BE2C (cell line): ENCODE measurements around the gene MRPS11.
"Not testable (repeated sequence)": the region's sequence is repeated elsewhere in the genome, so short reads cannot be mapped to it uniquely, and the experiment has no call there.

Experiments
- DNase-seq: peaks from one replicate; pipeline ENCODE4 v3.0.0-alpha.2; 2020
- H3K27me3 ChIP-seq: fragments of 250-450 bp; sonication (Bioruptor Pico); 2 replicates; pipeline ENCODE4 v1.5.1; 2020; ENCODE audit warnings: mild to moderate bottlenecking
- H3K36me3 ChIP-seq: fragments of 250-450 bp; sonication (Bioruptor Pico); 2 replicates; pipeline ENCODE4 v1.5.1; 2020; ENCODE audit warnings: mild to moderate bottlenecking
- H3K4me1 ChIP-seq: fragments of 250-450 bp; sonication (Bioruptor Pico); 2 replicates; pipeline ENCODE4 v1.5.1; 2020
- H3K4me3 ChIP-seq: 2 replicates; pipeline ENCODE4 v1.5.1; 2011; ENCODE audit warnings: low read depth, low read length
- H3K9me3 ChIP-seq: fragments of 250-450 bp; sonication (Bioruptor Pico); 2 replicates; pipeline ENCODE4 v1.5.1; 2020
- TF ChIP-seq, protein P1 (sequence below): IDR thresholded peaks from 2 replicates; pipeline ENCODE4 v1.5.1; 2012; ENCODE audit warnings: mild to moderate bottlenecking, low read depth, low read length

Gene MRPS11

GRCh38 chr15:88472225-88472624, 4.7 kb downstream of the MRPS11 start:
- 0 out of 2 replicates have a peak, but pooled peaks cover 3% of the 10 kb centered on the region for H3K4me1 ChIP-seq
- H3K27me3 ChIP-seq, result no peaks in the 10 kb centered on the region
- DNase-seq, result no peak
- H3K4me3 ChIP-seq, result no peak overlapping the region
- H3K36me3 ChIP-seq, result peaks cover 8% of the 10 kb centered on the region
- no peaks in the 10 kb centered on the region for H3K9me3 ChIP-seq
- TF ChIP-seq, protein P1, sequence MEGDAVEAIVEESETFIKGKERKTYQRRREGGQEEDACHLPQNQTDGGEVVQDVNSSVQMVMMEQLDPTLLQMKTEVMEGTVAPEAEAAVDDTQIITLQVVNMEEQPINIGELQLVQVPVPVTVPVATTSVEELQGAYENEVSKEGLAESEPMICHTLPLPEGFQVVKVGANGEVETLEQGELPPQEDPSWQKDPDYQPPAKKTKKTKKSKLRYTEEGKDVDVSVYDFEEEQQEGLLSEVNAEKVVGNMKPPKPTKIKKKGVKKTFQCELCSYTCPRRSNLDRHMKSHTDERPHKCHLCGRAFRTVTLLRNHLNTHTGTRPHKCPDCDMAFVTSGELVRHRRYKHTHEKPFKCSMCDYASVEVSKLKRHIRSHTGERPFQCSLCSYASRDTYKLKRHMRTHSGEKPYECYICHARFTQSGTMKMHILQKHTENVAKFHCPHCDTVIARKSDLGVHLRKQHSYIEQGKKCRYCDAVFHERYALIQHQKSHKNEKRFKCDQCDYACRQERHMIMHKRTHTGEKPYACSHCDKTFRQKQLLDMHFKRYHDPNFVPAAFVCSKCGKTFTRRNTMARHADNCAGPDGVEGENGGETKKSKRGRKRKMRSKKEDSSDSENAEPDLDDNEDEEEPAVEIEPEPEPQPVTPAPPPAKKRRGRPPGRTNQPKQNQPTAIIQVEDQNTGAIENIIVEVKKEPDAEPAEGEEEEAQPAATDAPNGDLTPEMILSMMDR, result no peak

DNA sequence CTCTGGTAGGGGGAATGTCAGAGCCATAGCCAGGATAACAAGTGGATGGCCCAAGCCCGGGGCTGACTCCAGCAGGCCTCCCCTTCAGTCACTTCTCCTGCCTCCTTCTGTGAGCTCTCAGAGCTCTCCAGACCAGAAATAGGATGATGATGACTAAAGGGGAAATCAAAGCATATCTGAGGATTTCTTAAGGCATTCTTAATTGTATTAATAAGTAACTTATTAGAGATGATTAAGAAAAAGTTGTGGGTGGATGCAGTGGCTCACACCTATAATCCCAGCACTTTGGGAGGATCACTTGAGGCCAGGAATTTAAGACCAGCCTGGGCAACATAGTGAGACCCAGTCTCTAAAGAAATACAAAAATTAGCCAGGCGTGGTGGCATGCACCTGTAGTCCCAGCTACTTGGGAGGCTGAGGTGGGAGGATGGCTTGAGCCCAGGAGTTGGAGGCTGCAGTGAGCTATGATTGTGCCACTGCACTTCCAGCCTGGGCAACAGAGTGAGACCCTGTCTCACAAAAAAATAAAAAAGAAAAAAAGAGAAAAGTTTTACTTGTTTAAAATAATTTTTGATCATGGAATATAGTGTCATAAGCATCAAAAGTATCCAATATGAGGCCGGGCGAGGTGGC, 6.3 kb downstream of the MRPS11 start:
- DNase-seq, H3K27me3 ChIP-seq, H3K9me3 ChIP-seq, H3K4me3 ChIP-seq, H3K4me1 ChIP-seq: not testable (repeated sequence)
- peaks cover 19% of the 10 kb centered on the region for H3K36me3 ChIP-seq

DNA sequence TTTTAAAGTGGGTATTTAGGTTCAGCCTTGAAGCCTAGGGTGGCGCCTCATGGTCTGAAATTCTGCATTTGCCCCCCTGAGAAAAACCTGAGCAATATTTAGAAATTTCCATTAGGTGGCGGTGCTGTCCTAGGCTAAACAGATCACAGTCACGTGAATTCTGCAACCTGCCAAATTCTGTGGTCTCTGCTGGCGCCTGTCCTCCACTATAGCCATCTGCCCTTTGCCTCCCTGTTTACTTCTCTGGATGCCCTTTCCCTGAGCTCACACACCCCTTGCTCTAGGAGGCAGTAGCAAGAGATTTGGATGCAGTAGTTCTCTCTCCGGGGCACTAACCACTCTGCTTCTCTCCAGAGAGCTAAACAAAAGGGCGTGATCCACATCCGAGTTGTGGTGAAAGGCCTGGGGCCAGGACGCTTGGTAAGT, 9.1 kb downstream of the MRPS11 start:
- Histone ChIP-seq H3K4me3 (no peak overlapping the region; the same call in 1 of the 2 replicates), H3K9me3 (no peaks in the 10 kb centered on the region), H3K36me3 (peaks cover 19% of the 10 kb centered on the region), H3K4me1 (0 out of 2 replicates have a peak, but pooled peaks cover 3% of the 10 kb centered on the region), H3K27me3 (no peaks in the 10 kb centered on the region)
- TF ChIP-seq, protein P1, result peak; percentile 82
- DNase-seq, result peak; percentile 66

DNA sequence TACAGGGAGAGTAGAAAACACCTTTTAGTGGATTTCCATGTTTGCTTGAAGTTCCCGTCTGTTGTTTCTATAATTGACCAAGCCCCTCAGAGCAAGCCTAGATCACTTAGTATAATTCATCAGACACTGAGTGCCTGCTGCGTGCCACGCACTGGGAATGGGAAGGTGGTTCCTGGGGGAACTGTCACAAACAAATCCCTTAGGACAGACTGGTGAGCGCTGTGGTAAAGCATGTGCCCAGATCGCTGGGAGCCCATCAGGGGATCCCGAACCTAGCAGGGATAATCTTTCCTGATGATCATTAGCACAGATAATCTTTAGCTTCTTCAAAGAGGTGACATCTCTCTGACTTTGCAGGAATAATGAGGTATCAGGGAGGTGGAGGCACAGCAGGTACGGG, 9.6 kb downstream of the MRPS11 start:
- H3K27me3 ChIP-seq, result no peaks in the 10 kb centered on the region
- H3K36me3 ChIP-seq, result peaks cover 19% of the 10 kb centered on the region
- H3K4me3 ChIP-seq, result no peak overlapping the region
- DNase-seq, result no peak
- H3K9me3 ChIP-seq, result no peaks in the 10 kb centered on the region
- TF ChIP-seq, protein P1, result no peak
- 0 out of 2 replicates have a peak, but pooled peaks cover 3% of the 10 kb centered on the region for H3K4me1 ChIP-seq

DNA sequence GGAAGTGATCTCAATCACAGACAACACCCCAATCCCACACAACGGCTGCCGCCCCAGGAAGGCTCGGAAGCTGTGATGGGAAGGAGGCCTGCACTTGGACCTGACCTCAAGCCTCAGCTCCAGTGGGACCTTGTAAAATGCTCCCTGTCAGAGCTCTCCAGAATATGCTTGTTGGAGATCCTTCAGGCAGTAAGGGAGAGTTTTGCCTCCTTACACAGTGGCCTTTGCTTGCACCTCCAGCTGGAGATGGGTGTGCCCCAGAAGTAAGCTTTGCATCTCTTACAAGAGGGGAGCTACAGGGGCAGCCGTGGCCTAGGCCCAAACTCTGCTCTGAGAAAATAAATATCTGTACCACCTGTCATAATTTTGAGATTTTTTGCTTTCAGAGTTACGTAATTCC, 10.4 kb downstream of the MRPS11 start:
- TF ChIP-seq, protein P1, result no peak
- Histone ChIP-seq H3K4me3 (no peak overlapping the region), H3K9me3 (no peaks in the 10 kb centered on the region), H3K36me3 (peaks cover 19% of the 10 kb centered on the region), H3K4me1 (0 out of 2 replicates have a peak, but pooled peaks cover 3% of the 10 kb centered on the region), H3K27me3 (no peaks in the 10 kb centered on the region)
- no peak for DNase-seq

DNA sequence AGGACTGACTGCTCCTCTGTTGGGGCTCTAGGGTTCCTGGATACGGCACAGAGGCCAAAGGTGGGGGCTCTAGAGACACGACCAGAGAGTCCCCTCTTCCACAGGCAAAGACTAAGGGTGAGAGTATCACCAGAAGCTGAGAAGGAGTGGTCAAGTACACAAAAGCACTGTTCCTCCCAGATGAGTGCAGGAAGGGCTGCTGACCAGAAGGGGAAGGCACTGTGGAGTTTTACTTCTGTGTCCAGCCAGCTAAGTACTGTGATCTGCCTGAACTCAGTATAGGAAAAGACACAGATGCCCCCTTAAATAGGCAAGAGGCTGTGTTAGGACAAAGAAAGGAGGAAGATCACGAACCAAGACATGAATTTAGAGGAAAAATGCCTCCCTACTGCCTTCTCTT, 11.7 kb downstream of the MRPS11 start:
- no peak for DNase-seq
- no peaks in the 10 kb centered on the region for H3K27me3 ChIP-seq
- H3K4me1 ChIP-seq, result 0 out of 2 replicates have a peak, but pooled peaks cover 3% of the 10 kb centered on the region
- TF ChIP-seq, protein P1, result peak; percentile 20; the same call in 1 of the 2 replicates
- no peak overlapping the region for H3K4me3 ChIP-seq
- H3K9me3 ChIP-seq, result no peaks in the 10 kb centered on the region
- peaks cover 19% of the 10 kb centered on the region for H3K36me3 ChIP-seq
